NCI-H460 (cell line): Measurements from ENCODE around the gene BIN1. TPM values are rescaled to one million over a fixed set of nuclear protein-coding genes. Genes with fewer than 3 reads are reported as not detected.

Experiments used
- DNase-seq: peaks from one replicate; pipeline ENCODE4 v3.0.0-alpha.2; 2016; ENCODE audit warnings: low read depth; ENCODE audit errors: extremely low read depth
- total RNA-seq: library from RNA; depleted of rRNA; stranded (reverse); fragments of >200 nt; shearing (Covaris generic); gene quantifications from 2 replicates; pipeline ENCODE4 v1.2.3, GENCODE V29; 2014

Gene BIN1
- total RNA-seq, 1 experiment from 2014 or later: 50.7 TPM

DNA sequence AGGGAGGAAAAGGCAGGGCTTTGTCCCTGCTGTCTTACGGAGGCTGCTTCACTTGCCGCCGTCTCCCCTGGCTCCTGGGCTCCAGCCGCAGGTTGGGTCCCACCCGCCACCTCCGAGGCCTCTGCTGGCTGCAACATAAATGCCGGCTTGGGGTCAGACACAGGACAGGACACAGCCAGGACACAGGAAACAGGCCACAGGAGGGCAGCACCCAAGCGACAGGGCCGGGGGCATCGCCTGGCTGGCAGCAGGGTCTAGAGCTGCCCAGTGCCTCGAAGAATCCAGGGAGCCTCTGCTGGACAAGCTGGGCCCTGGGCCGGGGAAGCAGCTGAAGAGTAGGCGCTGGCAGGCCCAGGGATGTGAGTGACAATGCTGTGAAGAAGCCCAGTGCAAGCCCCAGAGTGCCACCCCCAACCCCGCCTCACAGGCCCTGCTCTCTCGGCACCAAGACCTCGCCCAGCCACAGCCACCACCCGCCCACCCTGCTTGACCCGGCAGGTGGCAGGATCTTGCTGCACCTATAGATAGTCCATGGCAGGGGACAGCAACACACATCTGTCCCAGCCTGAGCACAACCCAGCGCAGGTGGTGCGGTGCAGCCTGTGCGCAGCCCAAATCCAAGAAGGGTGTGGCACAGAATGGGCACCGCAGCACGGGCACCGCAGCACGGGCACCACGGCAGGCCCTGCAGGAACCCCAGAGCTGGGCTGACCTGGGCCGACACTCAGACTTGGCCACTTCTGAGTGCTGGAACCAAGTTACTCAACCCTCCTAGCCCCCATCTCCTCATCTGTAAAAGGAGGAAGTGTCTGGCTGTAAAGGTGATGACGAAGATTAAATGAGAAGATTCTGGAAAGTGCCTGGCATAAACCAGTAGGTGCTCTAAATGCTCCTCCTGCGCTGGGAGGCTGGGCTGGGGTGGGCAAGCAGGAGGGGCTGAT lies 55.6 kb downstream of the BIN1 start:
- no peak for DNase-seq

DNA sequence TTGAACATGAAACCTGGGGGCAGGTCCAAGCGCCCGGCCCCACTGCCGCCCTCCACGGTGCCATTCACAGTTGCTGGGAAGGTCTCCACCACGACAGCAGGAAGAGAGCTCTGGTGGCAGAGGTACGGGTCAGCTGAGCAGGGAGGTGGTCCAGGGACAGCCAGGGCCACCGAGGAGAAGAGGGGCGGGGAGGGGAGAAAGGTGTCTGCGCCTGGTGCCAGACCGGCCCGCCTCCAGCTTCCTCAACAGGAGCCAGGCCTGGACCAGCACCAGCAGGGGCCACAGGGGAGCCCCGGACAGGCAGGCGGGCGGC lies 56.2 kb downstream of the BIN1 start:
- no peak for DNase-seq

DNA sequence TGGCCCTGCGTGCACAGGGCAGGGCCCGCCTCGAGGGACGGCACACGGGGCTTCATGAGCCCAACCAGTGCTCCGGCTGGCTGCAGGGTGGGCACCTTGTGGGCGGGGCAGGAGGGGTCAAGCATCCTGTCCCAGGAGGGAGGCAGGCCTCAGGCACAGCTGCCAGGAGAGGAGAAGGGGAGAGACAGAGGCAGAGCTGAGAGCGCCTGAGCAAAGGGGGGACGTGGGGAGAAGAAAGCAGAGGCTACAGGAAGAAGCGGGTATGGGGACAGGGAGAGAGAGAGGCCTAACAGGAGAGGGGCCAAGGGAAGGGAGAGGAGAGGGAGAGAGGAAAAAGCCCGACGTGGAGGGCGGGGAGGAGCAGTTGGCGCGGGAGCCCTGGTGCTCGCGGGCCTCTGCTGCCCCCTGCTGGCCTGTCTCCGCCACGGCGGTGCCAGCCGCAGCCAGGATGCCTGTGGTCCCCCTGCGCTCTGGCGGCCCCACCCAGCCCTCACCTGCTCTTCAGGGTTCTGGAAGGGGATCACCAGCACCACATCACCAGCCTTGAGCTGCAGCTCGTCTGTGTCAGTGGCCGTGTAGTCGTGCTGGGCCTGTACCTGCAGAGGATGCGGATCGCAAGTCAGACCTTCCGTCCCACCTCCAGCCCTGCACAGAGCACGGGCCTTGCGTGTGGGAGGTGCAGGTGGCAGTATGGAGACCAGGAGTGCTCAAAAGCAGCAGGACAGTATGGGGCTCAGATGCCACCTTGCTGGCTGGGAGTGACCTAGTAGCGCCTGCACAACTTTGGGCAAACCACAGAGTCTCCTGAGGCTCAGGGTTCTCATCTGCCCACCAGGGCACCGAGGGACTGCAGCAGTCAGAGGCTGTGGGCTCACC lies 56.8 kb downstream of the BIN1 start:
- DNase-seq: peak; percentile 34

- no peak for DNase-seq
Measured at GRCh38 chr2:127048969-127049897, 57.7 kb downstream of the BIN1 start.

DNA sequence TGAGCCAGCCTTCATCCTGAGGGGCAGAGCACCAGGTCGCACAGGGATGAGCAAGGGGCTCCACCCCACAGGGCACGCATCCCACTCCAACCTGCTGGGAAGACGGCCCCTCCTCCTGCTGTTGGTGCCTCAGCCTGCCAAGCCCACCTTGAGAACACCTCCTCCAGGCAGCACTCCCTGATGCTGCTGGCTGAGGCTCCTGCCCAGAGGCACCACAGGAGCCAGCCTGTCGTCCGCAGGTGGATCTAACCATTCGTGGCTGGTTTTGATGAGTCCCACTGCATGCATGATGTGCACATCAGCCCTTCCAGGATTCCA lies 58.4 kb downstream of the BIN1 start:
- DNase-seq: no peak

DNA sequence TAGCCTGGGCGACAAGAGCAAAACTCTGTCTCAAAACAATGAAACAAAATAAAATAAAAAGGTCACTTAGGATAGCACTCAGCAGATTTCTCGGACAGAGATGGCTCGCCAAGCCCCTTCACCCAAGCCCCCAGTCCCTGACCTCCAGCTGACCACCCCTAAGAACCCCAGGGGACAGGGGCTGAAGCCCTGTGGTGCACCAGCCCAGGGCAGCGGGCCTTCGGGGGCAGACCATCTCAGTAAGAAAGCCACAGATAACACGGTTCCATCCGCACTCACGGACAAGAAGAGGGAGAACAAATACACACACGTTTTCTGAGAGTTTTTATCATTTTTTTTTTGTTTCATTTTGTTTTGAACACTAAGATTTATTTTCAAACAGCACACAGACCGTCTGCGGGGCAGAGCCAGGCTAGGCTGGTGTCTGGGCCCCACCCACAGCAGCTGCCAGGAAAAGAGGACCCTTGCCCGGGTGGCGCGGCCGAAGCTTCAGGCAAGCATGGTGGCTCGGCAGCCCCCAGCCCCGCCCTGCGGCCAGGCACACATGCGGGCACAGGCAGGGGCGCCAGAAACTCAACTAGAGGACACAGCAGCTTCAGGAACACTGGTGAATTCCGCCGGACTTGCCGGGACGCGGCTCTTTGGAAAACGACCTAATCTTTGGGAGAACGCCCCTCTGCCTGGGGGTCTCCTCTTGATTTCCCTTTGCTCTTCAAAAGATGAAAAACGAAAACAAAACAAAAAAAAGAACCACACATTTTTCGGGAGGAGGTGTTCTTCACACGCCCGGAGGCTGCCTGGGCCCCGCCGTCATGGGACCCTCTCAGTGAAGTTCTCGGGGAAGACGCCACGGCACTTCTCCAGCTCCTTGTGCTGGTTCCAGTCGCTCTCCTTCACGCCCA lies 59.0 kb downstream of the BIN1 start:
- DNase-seq: no peak

DNA sequence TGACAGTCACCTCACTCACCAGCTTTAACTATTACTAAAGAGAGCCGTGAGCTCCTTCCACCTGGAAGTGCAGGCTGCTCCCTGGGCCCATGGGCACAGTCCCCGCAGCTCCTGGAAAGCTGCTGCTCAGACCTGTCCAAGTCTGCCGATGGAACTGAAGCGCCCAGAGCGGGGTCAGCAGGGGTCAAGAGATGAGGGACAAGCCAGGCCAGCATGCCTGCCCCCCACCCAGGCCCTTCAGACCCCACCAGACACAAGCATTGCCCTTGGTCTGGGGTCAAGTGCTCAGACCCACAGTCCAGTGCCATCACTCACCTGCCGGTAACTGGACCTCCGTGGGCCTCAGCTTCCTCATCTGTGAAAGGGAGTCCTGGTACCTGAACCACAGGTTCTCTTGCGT lies 59.9 kb downstream of the BIN1 start:
- DNase-seq: no peak

GRCh38 chr2:127046579-127046978 lies 60.4 kb downstream of the BIN1 start:
- DNase-seq: no peak

GRCh38 chr2:127045792-127046501 lies 61.0 kb downstream of the BIN1 start:
- DNase-seq: no peak

- no peak for DNase-seq
Measured at GRCh38 chr2:127044977-127045661, 61.8 kb downstream of the BIN1 start.

DNA sequence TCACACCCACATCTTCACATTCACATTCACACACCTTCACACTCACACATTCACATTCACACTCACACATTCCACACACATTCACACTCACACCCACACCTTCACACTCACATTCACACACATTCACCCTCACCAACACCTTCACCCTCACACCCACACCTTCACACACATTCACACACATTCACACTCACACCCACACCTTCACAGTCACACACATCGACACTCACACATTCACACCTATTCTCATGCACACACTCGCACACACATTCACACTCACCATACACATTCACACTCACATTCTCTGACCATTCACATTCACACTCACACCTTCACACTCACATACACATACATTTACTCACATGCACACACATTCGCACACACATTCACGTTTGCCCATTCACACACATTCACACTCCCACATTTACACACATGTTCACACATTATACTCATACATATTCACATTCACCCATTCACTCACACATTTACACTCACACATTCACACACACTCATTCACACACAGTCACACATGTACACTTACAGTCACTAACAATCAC lies 62.7 kb downstream of the BIN1 start:
- DNase-seq: no peak

GRCh38 chr2:127043367-127044164 lies 63.4 kb downstream of the BIN1 start:
- no peak for DNase-seq

GRCh38 chr2:127041259-127041970 lies 65.5 kb downstream of the BIN1 start:
- DNase-seq: no peak

DNA sequence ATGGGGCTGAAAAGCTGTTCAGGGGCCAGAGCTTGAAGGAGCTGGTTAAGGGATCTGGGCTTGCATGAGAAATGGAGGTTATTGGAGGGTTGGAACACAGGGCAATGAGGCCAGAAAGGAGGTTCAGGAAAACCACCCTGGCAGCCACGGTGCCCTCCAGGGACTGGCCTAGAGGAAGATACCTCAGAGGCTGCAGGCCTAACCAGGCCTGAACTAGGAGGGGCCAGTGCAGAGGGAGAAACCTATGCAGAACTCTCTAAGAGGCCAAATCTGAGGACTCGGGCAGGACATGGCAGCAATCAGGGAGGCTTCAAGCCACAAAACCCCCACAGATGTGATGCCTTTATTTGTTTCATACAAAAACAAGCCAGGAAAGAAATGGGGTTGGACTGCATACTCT lies 66.8 kb downstream of the BIN1 start:
- no peak for DNase-seq

- DNase-seq: no peak
Measured at GRCh38 chr2:127039387-127040031, 67.4 kb downstream of the BIN1 start.

- DNase-seq: no peak
Measured at GRCh38 chr2:127037476-127037875, 69.5 kb downstream of the BIN1 start.
